Kidney (tissue), 14 donors: ENCODE results near the gene HPSE. TPM values are rescaled to one million over a fixed set of nuclear protein-coding genes. Genes with fewer than 3 reads are reported as not detected.

Experiments
- DNase-seq, 5 donors: peaks; one replicate each; pipeline ENCODE4 v3.0.0-alpha.2; 2013 to 2020
- FAIRE-seq: peaks from 2 replicates; lab custom pipeline; 2012; peaks lifted over from hg19 to GRCh38; lab: Jason Lieb, UNC
- H3K27ac ChIP-seq, 2 donors: one replicate each; pipeline ENCODE4 v1.7.0; 2013; ENCODE audit warnings: low read depth in 2 of 2, low read length in 2 of 2, inconsistent platforms in 1 of 2
- H3K27me3 ChIP-seq: one replicate; pipeline ENCODE4 v1.7.1; 2013; ENCODE audit warnings: low read length, inconsistent platforms; ENCODE audit not compliant: control insufficient read depth, insufficient read depth
- H3K36me3 ChIP-seq, 3 donors: one replicate each; pipeline versions ENCODE4 v1.7.0 to v1.7.1; 2013; ENCODE audit warnings: low read length in 3 of 3, control low read depth in 1 of 3, inconsistent platforms in 1 of 3; ENCODE audit not compliant: insufficient read depth in 3 of 3, control insufficient read depth in 2 of 3
- H3K4me1 ChIP-seq, 3 donors: one replicate each; pipeline versions ENCODE4 v1.7.0 to v1.7.1; 2013; ENCODE audit warnings: low read length in 3 of 3, inconsistent platforms in 1 of 3, low read depth in 1 of 3; ENCODE audit not compliant: control insufficient read depth in 2 of 3, insufficient read depth in 2 of 3
- H3K4me3 ChIP-seq, 3 donors: one replicate each; pipeline versions ENCODE4 v1.7.0 to v1.8.1; 2013; ENCODE audit warnings: low read length in 3 of 3, control low read depth in 1 of 3, inconsistent platforms in 1 of 3
- H3K9ac ChIP-seq, 3 donors: one replicate each; pipeline versions ENCODE4 v1.7.0 to v1.7.1; 2013; ENCODE audit warnings: low read length in 3 of 3, control low read depth in 1 of 3, inconsistent platforms in 1 of 3
- H3K9me3 ChIP-seq, 3 donors: one replicate each; pipeline versions ENCODE4 v1.7.0 to v1.7.1; 2013; ENCODE audit warnings: low read length in 3 of 3, control low read depth in 1 of 3, inconsistent platforms in 1 of 3; ENCODE audit not compliant: control insufficient read depth in 2 of 3, insufficient read depth in 1 of 3
- CTCF ChIP-seq: IDR thresholded peaks from 3 replicates; pipeline ENCODE4 v1.5.1; 2012; ENCODE audit warnings: mild to moderate bottlenecking, moderate library complexity, borderline replicate concordance; ENCODE audit not compliant: insufficient read depth; ENCODE audit errors: extremely low read depth
- intact Hi-C: fragments of 100-400 bp; cut with DNase I; formaldehyde crosslinking; loops from one replicate; pipeline ENCODE4 v1.11.1; 2022
- polyA plus RNA-seq: library from polyadenylated mRNA; stranded (reverse); fragments of 350-450 nt; fragmentation: Illumina TruSeq; extraction: RNeasy Lipid Tissue Mini Kit (QIAGEN cat#74804); gene quantifications from one replicate; pipeline ENCODE4 v1.2.3, GENCODE V29; 2014; ENCODE audit warnings: low read depth, low replicate concordance; ENCODE audit not compliant: insufficient read depth
- total RNA-seq: library from RNA; stranded (reverse); fragmentation: NEBNext Ultra II Directional; extraction: Animal tissue kit (Norgen Biotek cat#: 25700); gene quantifications from one replicate; pipeline ENCODE4 v1.2.1, GENCODE V29; 2021
- donor health status: control.
- donor health status: control.
- donor health status: control.
- donor health status: control.
- donor health status: control.
- donor health status: DM: yes; HTN: yes; CAD: no.
- donor health status: Normal renal cell carcinoma (clear cell type).

Gene HPSE
- total and polyA plus RNA-seq, 2 donors from 2014 or later = 1.9 to 6.8 TPM

- no peaks in the 10 kb centered on the region for H3K9me3 ChIP-seq
- peaks cover 0 to 8% (median 0%) of the 10 kb centered on the region in 3 donors for H3K36me3 ChIP-seq
- no peak overlapping the region for H3K27ac ChIP-seq
- H3K4me1 ChIP-seq = no peaks in the 10 kb centered on the region
- intact Hi-C loops = loop anchor here (10.0 kb wide), 1 partner anchor 193 kb away; no protein-coding TSS in a partner anchor
- no peak overlapping the region for H3K4me3 ChIP-seq
- no peak for TF ChIP-seq CTCF
- no peak for DNase-seq
- no peaks in the 10 kb centered on the region for H3K27me3 ChIP-seq
- H3K9ac ChIP-seq = no peak overlapping the region
- no peak for FAIRE-seq
Measured at GRCh38 chr4:83267830-83268475, 66.7 kb downstream of the HPSE start.

- H3K9me3 ChIP-seq = no peaks in the 10 kb centered on the region
- no peak overlapping the region for H3K27ac ChIP-seq
- DNase-seq (no peak), FAIRE-seq (no peak)
- H3K9ac ChIP-seq = no peak overlapping the region
- no peaks in the 10 kb centered on the region for H3K4me1 ChIP-seq
- no peak overlapping the region for H3K4me3 ChIP-seq
- TF ChIP-seq CTCF = no peak
- no peaks in the 10 kb centered on the region for H3K27me3 ChIP-seq
- intact Hi-C loops = loop anchor here (10.0 kb wide), 1 partner anchor 192 kb away; no protein-coding TSS in a partner anchor
- H3K36me3 ChIP-seq = peaks cover 0 to 8% (median 0%) of the 10 kb centered on the region in 3 donors
Measured at GRCh38 chr4:83267121-83267829, 67.4 kb downstream of the HPSE start.

- DNase-seq = no peak
- no peak overlapping the region for H3K4me3 ChIP-seq
- H3K27me3 ChIP-seq = no peaks in the 10 kb centered on the region
- TF ChIP-seq CTCF = no peak
- no peak overlapping the region for H3K9ac ChIP-seq
- no peaks in the 10 kb centered on the region for H3K4me1 ChIP-seq
- no peaks in the 10 kb centered on the region for H3K9me3 ChIP-seq
- intact Hi-C loops = loop anchor here (10.0 kb wide), 1 partner anchor 192 kb away; no protein-coding TSS in a partner anchor
- FAIRE-seq = no peak
- peaks cover 0 to 8% (median 0%) of the 10 kb centered on the region in 3 donors for H3K36me3 ChIP-seq
- H3K27ac ChIP-seq = no peak overlapping the region
Measured at GRCh38 chr4:83266689-83267088, 68.0 kb downstream of the HPSE start.
